Adrenal gland (tissue), 12 donors: Measurements from ENCODE around the gene SERGEF. TPM values are rescaled to one million over a fixed set of nuclear protein-coding genes. Genes with fewer than 3 reads are reported as not detected.

ENCODE experiments used
- DNase-seq, 7 donors: peaks; one replicate each; pipeline ENCODE4 v3.0.0-alpha.2; 2019 to 2020
- H3K27ac ChIP-seq, 5 donors: fragments of 200-600 bp; sonication (generic) in 4 of 5; 1 replicate in 3 of 5; 2 replicates in 2 of 5; pipeline versions ENCODE4 v1.5.1 to v1.8.0; 2016 to 2020; ENCODE audit warnings: mild to moderate bottlenecking in 1 of 5
- H3K27me3 ChIP-seq: fragments of 200-600 bp; 2 replicates; pipeline ENCODE4 v1.8.0; 2021
- H3K36me3 ChIP-seq, 2 donors: fragments of 200-600 bp; replicated peaks in 1 of 2; 1 replicate in 1 of 2; 2 replicates in 1 of 2; pipeline versions ENCODE4 v1.5.1 to v1.8.0; 2018 to 2022
- H3K4me1 ChIP-seq, 2 donors: fragments of 200-600 bp; replicated peaks in 1 of 2; 1 replicate in 1 of 2; 2 replicates in 1 of 2; pipeline versions ENCODE4 v1.5.1 to v1.8.0; 2018 to 2021
- H3K4me3 ChIP-seq, 4 donors: fragments of 200-600 bp; sonication (generic) in 3 of 4; one replicate each; pipeline ENCODE4 v1.5.1; 2016 to 2018
- H3K9me3 ChIP-seq, 3 donors: fragments of 200-600 bp; sonication (generic) in 1 of 3; replicated peaks in 1 of 3; 1 replicate in 2 of 3; 2 replicates in 1 of 3; pipeline versions ENCODE4 v1.5.1 to v1.8.0; 2016 to 2021
- CTCF ChIP-seq, 6 experiments: fragments of 450-650 bp in 4 of 6; fragments of 200-600 bp in 2 of 6; sonication (generic) in 1 of 6; IDR thresholded peaks; 1 replicate in 5 of 6; 2 replicates in 1 of 6; pipeline versions ENCODE4 v1.5.1 to v1.8.0; 2016 to 2021; ENCODE audit warnings: antibody characterized with exemption in 6 of 6, mild to moderate bottlenecking in 2 of 6, moderate library complexity in 1 of 6
- POLR2A ChIP-seq, 2 donors: fragments of 450-650 bp; IDR thresholded peaks; one replicate each; pipeline ENCODE4 v1.6.1; 2017; ENCODE audit warnings: antibody characterized with exemption in 2 of 2, mild to moderate bottlenecking in 2 of 2, moderate library complexity in 1 of 2
- WGBS, 4 donors: extraction: QIAGEN DNeasy Blood & Tissue Kit in 2 of 4; methylation state at CpG; one replicate each; pipeline versions ENCODE4 v1.1.5 to v1.1.7; 2013 to 2017; 5-methylcytosine and 5-hydroxymethylcytosine counted together
- intact Hi-C, 2 donors: fragments of 100-400 bp; cut with DNase I; formaldehyde crosslinking; loops; one replicate each; pipeline versions ENCODE4 v1.14.1 to v1.15.0; 2022 to 2023
- polyA plus RNA-seq, 3 donors: library from polyadenylated mRNA; stranded (reverse); fragments of 200-250 nt in 2 of 3; fragments of 350-450 nt in 1 of 3; fragmentation: Illumina TruSeq in 1 of 3; extraction: RNeasy Lipid Tissue Mini Kit (QIAGEN cat#74804) in 1 of 3; gene quantifications; one replicate each; pipeline ENCODE4 v1.2.3, GENCODE V29; 2013 to 2014
- total RNA-seq, 9 donors: library from RNA; depleted of rRNA in 4 of 9; stranded (reverse); fragments of >200 nt in 4 of 9; fragments of 120-200 nt in 1 of 9; fragmentation: NEBNext Ultra II Directional in 1 of 9; extraction: Animal tissue kit (Norgen Biotek cat#: 25700) in 1 of 9; gene quantifications; one replicate each; pipeline versions ENCODE4 v1.1.0 to v1.2.4, GENCODE V29; 2013 to 2023
- donor health status: healthy with polysubstance abuse.
- donor health status: Bipolar disorder and iron deficiency.
- donor health status: DM: yes; HTN: yes; CAD: no.
- donor health status: DM: no; HTN: no; CAD: no.
- donor health status: DM: no; HTN: no; CAD: no.
- donor health status: DM: yes; HTN: yes; CAD: no.

SERGEF gene
- total and polyA plus RNA-seq, 12 donors = 21.7 to 216 (median 38.4) TPM

GRCh38 chr11:17988465-17988864 is 24.4 kb downstream of the SERGEF start:
- Histone ChIP-seq H3K9me3 (no peaks in the 10 kb centered on the region), H3K27ac (no peak overlapping the region), H3K27me3 (no peaks in the 10 kb centered on the region), H3K36me3 (peaks cover 0 to 15% of the 10 kb centered on the region in 2 donors), H3K4me3 (no peak overlapping the region), H3K4me1 (no peaks in the 10 kb centered on the region)
- 86 to 100% (median 95%) methylated on average over 1 of the region's 1 CpG for WGBS, 4 donors
- DNase-seq = no peak
- no peak for TF ChIP-seq POLR2A (IDR thresholded peaks at IDR 0.05)
- intact Hi-C loops = no loop called here

- Histone ChIP-seq H3K4me3 (no peak overlapping the region), H3K9me3 (no peaks in the 10 kb centered on the region), H3K27me3 (no peaks in the 10 kb centered on the region), H3K27ac (no peak overlapping the region), H3K4me1 (no peaks in the 10 kb centered on the region), H3K36me3 (peaks cover 0 to 15% of the 10 kb centered on the region in 2 donors)
- DNase-seq = no peak
- 74 to 82% (median 79%) methylated on average over 1 of the region's 1 CpG for WGBS, 4 donors
- TF ChIP-seq POLR2A (IDR thresholded peaks at IDR 0.05) = no peak
- no peak for TF ChIP-seq CTCF (IDR thresholded peaks at IDR 0.05)
- intact Hi-C loops = no loop called here
Observed at GRCh38 chr11:17987826-17988225, 25.0 kb downstream of the SERGEF start.

- Histone ChIP-seq H3K4me3 (no peak overlapping the region), H3K27ac (no peak overlapping the region), H3K9me3 (no peaks in the 10 kb centered on the region), H3K36me3 (peaks cover 0 to 15% of the 10 kb centered on the region in 2 donors), H3K4me1 (no peaks in the 10 kb centered on the region), H3K27me3 (no peaks in the 10 kb centered on the region)
- 86 to 96% (median 93%) methylated on average over 1 of the region's 1 CpG for WGBS, 4 donors
- no peak for TF ChIP-seq CTCF (IDR thresholded peaks at IDR 0.05)
- TF ChIP-seq POLR2A (IDR thresholded peaks at IDR 0.05) = no peak
- no peak for DNase-seq
- intact Hi-C loops = no loop called here
Observed at GRCh38 chr11:17986711-17987220, 26.1 kb downstream of the SERGEF start.

GRCh38 chr11:17986007-17986710 is 26.7 kb downstream of the SERGEF start:
- peak overlapping the region in 1 of 5 donors; percentile 10 for H3K27ac ChIP-seq
- no peak for TF ChIP-seq POLR2A (IDR thresholded peaks at IDR 0.05)
- TF ChIP-seq CTCF (IDR thresholded peaks at IDR 0.05) = no peak
- WGBS, 4 donors = 54 to 78% (median 62%) methylated on average over 6 to 7 of the region's 7 CpGs
- intact Hi-C loops = no loop called here
- peak in 4 of 7 donors; percentile 21 to 46 (median 26) for DNase-seq
- H3K4me1 ChIP-seq = no peaks in the 10 kb centered on the region
- H3K9me3 ChIP-seq = no peaks in the 10 kb centered on the region
- H3K4me3 ChIP-seq = no peak overlapping the region
- H3K36me3 ChIP-seq = peaks cover 0 to 15% of the 10 kb centered on the region in 2 donors
- H3K27me3 ChIP-seq = no peaks in the 10 kb centered on the region
